GM10266 (cell line): ENCODE data around the gene ERI3.

Experiments
- DNase-seq: peaks from one replicate; pipeline ENCODE4 v3.0.0; 2012; ENCODE audit errors: extremely low spot score
- CTCF ChIP-seq: IDR thresholded peaks from 2 replicates; pipeline ENCODE4 v1.5.1; 2012; ENCODE audit warnings: mild to moderate bottlenecking, low read depth; ENCODE audit not compliant: control insufficient read depth, insufficient read depth; ENCODE audit errors: missing control alignments

Gene ERI3

GRCh38 chr1:44273560-44274350 lies 81.3 kb downstream of the ERI3 start:
- no peak for TF ChIP-seq CTCF
- no peak for DNase-seq

DNA sequence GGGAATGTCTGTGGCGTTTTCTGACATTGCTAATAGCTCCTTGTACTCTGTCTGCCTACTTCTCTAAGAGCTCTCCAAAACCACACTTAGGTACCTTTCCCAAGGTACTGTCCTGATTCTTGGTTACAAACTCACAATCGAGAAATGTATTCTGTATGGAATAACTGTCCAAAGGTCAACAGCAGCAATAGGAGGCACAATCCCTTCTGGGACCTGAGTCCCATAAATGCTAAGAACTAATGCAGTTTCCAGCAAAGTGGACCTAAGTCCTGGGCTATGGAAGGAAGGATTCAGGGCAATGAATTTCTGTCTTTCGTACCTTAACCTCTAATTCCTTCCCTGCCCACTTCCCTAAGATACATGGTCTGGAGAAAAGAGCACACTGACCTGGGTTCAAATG lies 82.1 kb downstream of the ERI3 start:
- no peak for DNase-seq
- TF ChIP-seq CTCF = no peak

- no peak for DNase-seq
- TF ChIP-seq CTCF = no peak
Measured at GRCh38 chr1:44271646-44272045, 83.4 kb downstream of the ERI3 start.

- DNase-seq = no peak
Measured at GRCh38 chr1:44270686-44271628, 84.1 kb downstream of the ERI3 start.

GRCh38 chr1:44268054-44268453 lies 87.0 kb downstream of the ERI3 start:
- DNase-seq = no peak
- no peak for TF ChIP-seq CTCF

More at GRCh38 chr1:44270686-44271628, 84.1 kb downstream of the ERI3 start:
- no peak for TF ChIP-seq CTCF

- no peak for DNase-seq
- no peak for TF ChIP-seq CTCF
Measured at GRCh38 chr1:44267438-44267837, 87.6 kb downstream of the ERI3 start.
